Endothelial cell of coronary artery (primary cell): ENCODE data around the gene ISYNA1. TPM values are rescaled to one million over a fixed set of nuclear protein-coding genes. Genes with fewer than 3 reads are reported as not detected.

Experiments
- total RNA-seq: library from RNA; depleted of rRNA; stranded (reverse); fragments of >200 nt; gene quantifications from 2 replicates; pipeline ENCODE4 v1.2.3, GENCODE V29; 2014

Gene ISYNA1
- total RNA-seq: 25.2 and 42.6 TPM in 2 replicates

GRCh38 chr19:18437491-18438330 lies at the start of gene ISYNA1:
TSS of gene ISYNA1 (minus strand) at chr19:18438133. CDS start at chr19:18437979, 154 bp downstream.

GRCh38 chr19:18419195-18419698 lies 18.7 kb downstream of the ISYNA1 start, which contains the start of gene SSBP4:
TSS of gene SSBP4 (plus strand) at chr19:18419398. CDS start at chr19:18419649, 251 bp downstream.

GRCh38 chr19:18397242-18398202 lies 40.4 kb downstream of the ISYNA1 start, which contains the start of gene LRRC25:
TSS of gene LRRC25 (minus strand) at chr19:18397622. CDS start at chr19:18396963, 659 bp downstream.

GRCh38 chr19:18385675-18386542 lies 52.0 kb downstream of the ISYNA1 start, which contains the start of gene GDF15:
TSS of gene GDF15 (plus strand) at chr19:18386158. CDS start at chr19:18386190, 32 bp downstream.

Other genes starting within 250 kb of the ISYNA1 start
- gene MPV17L2, start 244.9 kb downstream of the ISYNA1 start, total RNA-seq: 7.2 and 8.6 TPM in 2 replicates
- gene RAB3A, start 234.1 kb downstream of the ISYNA1 start, total RNA-seq: 0.45 and 0.56 TPM in 2 replicates
- gene PDE4C, start 211.7 kb downstream of the ISYNA1 start, total RNA-seq: 0.09 and 0.28 TPM in 2 replicates
- gene IQCN, start 163.7 kb downstream of the ISYNA1 start, total RNA-seq: under 0.01 and 0.09 TPM in 2 replicates
- 60.0 and 115 TPM in 2 replicates for gene JUND, start 156.5 kb downstream of the ISYNA1 start, total RNA-seq
- gene LSM4, start 115.1 kb downstream of the ISYNA1 start, total RNA-seq: 135 and 140 TPM in 2 replicates
- gene PGPEP1, start 97.5 kb downstream of the ISYNA1 start, total RNA-seq: 21.8 and 25.7 TPM in 2 replicates
- 84.6 and 103 TPM in 2 replicates for gene GDF15, start 52.0 kb downstream of the ISYNA1 start, total RNA-seq
- gene LRRC25, start 40.5 kb downstream of the ISYNA1 start, total RNA-seq: not detected in 2 replicates
- gene SSBP4, start 18.7 kb downstream of the ISYNA1 start, total RNA-seq: 50.0 and 52.1 TPM in 2 replicates
- 13.8 and 13.9 TPM in 2 replicates for gene ELL, start 83.9 kb upstream of the ISYNA1 start, total RNA-seq
- 142 and 176 TPM in 2 replicates for gene FKBP8, start 105.4 kb upstream of the ISYNA1 start, total RNA-seq
- gene KXD1, start 119.7 kb upstream of the ISYNA1 start, total RNA-seq: 52.0 and 55.0 TPM in 2 replicates
- gene UBA52, start 133.7 kb upstream of the ISYNA1 start, total RNA-seq: 879 and 894 TPM in 2 replicates
- 55.6 and 71.6 TPM in 2 replicates for gene REX1BD, start 150.7 kb upstream of the ISYNA1 start, total RNA-seq
- 0.09 and 1.1 TPM in 2 replicates for gene CRLF1, start 168.7 kb upstream of the ISYNA1 start, total RNA-seq
- 0.19 and 0.27 TPM in 2 replicates for gene TMEM59L, start 174.7 kb upstream of the ISYNA1 start, total RNA-seq
- gene KLHL26, start 198.9 kb upstream of the ISYNA1 start, total RNA-seq: 2.6 and 6.9 TPM in 2 replicates
- gene CRTC1, start 245.5 kb upstream of the ISYNA1 start, total RNA-seq: 0.90 and 1.2 TPM in 2 replicates